Effector memory CD4-positive, alpha-beta T cell (primary cell): ENCODE measurements around the gene SEMA4D.
A peak's percentile ranks its signal among the peaks of the same experiment; 100 is the strongest.

Source experiments
- DNase-seq, 3 donors: peaks; one replicate each; pipeline ENCODE4 v3.0.0-alpha.2; 2020
- H3K27ac ChIP-seq: 2 replicates; pipeline ENCODE4 v1.7.0; 2013; ENCODE audit warnings: mild to moderate bottlenecking, low read length, moderate library complexity; ENCODE audit not compliant: insufficient read depth, poor library complexity, severe bottlenecking
- H3K27me3 ChIP-seq: replicated peaks from 2 replicates; pipeline ENCODE4 v1.7.0; 2013; ENCODE audit warnings: mild to moderate bottlenecking, low read length; ENCODE audit not compliant: insufficient read depth, control insufficient read depth, poor library complexity, severe bottlenecking
- H3K36me3 ChIP-seq: 2 replicates; pipeline ENCODE4 v1.7.0; 2013; ENCODE audit warnings: mild to moderate bottlenecking, low read length, moderate library complexity; ENCODE audit not compliant: control insufficient read depth, insufficient read depth
- H3K4me1 ChIP-seq: 2 replicates; pipeline ENCODE4 v1.7.0; 2013; ENCODE audit warnings: low read length, mild to moderate bottlenecking; ENCODE audit not compliant: control insufficient read depth, insufficient read depth, poor library complexity, severe bottlenecking
- H3K4me3 ChIP-seq: 2 replicates; pipeline ENCODE4 v1.7.0; 2013; ENCODE audit warnings: low read length, low read depth, mild to moderate bottlenecking; ENCODE audit not compliant: insufficient read depth, poor library complexity, severe bottlenecking
- H3K9me3 ChIP-seq: 2 replicates; pipeline ENCODE4 v1.7.0; 2013; ENCODE audit warnings: mild to moderate bottlenecking, low read length, moderate library complexity; ENCODE audit not compliant: control insufficient read depth

The SEMA4D gene

DNA sequence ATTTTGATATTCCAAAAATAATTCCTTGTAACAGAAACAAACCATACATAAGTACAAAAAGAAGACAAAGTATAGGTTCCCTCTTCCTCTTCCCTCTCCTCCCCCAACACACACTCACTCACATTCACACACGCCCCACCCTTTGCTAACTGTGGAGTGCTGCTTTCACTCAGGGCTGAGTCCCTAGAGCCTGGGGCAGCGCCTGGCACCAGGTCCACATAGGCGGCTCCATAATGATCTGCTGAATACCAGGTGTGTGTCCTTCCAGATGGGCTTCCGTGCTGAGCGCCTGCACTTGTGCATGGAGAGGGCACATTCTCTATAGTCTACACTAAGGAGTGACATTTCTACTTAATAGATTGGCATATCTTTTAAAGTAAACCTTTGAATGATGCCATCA, 3.7 kb downstream of the SEMA4D start:
- Histone ChIP-seq H3K27ac (peak overlapping the region; percentile 40), H3K36me3 (no peaks in the 10 kb centered on the region), H3K9me3 (no peaks in the 10 kb centered on the region), H3K4me1 (peaks cover 70% of the 10 kb centered on the region), H3K27me3 (no peaks in the 10 kb centered on the region), H3K4me3 (peak overlapping the region; percentile 58)
- DNase-seq = no peak

DNA sequence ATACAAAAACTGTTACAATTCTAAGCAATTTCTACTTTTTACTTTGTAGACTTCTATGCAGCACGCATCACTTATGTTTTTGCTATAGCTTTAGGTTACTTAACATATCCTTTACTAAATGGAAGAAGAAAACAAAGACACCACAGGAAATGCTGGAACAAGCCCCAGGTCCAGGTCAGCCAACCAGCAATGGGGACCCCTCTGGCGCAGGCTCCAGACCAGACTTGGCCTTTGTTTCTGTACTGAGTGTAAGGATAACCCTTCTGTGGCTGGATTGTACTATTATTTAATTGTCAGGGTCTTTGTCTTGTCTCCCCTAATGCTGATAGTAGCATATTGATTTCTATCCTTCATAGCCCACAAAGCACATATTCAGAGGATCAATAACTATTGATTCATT, 4.2 kb downstream of the SEMA4D start:
- Histone ChIP-seq H3K4me1 (peaks cover 65% of the 10 kb centered on the region), H3K4me3 (no peak overlapping the region), H3K27ac (peak overlapping the region; percentile 40)

DNA sequence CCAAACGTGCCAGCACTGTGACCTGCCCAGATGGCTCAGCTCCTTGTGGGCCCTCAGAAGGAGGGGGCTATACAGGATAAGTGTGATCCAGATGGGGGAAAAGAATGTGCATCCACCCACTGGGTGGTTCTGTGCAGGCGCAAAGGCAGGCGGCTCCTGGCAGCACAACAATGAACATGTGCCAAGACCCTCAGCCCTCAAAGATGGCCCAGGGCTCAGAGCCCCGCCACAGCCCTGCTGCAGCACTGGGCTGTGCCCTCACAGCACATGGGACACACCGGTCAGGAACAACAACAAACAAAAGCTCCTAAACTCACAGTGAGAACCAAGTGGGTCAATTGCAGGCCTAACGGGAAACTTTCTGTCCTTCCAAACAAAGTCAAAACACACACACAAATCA, 4.7 kb downstream of the SEMA4D start:
- Histone ChIP-seq H3K9me3 (no peaks in the 10 kb centered on the region), H3K27ac (peak overlapping the region; percentile 38), H3K36me3 (no peaks in the 10 kb centered on the region), H3K27me3 (no peaks in the 10 kb centered on the region), H3K4me3 (no peak overlapping the region), H3K4me1 (peaks cover 60% of the 10 kb centered on the region)
- no peak for DNase-seq

More for the DNA sequence above, 4.2 kb downstream of the SEMA4D start:
- no peaks in the 10 kb centered on the region for H3K36me3 ChIP-seq
- H3K9me3 ChIP-seq = no peaks in the 10 kb centered on the region
- H3K27me3 ChIP-seq = no peaks in the 10 kb centered on the region
- no peak for DNase-seq

DNA sequence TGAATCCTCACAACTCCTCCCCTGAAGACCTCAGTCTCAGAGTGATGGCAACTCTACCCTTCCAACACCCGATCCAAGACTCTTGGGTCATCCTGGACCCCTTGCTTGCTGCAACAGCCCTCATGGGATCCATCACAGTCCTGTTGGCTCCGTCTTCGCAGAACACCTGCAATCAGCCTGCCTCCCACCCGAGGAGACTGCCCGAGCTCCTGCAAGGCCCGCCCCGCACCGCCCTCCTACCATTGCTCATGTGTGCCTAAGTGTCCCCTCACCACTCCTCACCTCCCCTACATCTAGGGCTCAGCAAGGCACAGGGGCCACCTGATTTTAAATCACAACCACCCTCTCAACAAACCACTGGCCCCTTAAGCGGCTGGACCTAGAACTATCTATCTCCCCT, 5.3 kb downstream of the SEMA4D start:
- DNase-seq = no peak
- no peaks in the 10 kb centered on the region for H3K36me3 ChIP-seq
- H3K4me1 ChIP-seq = peaks cover 58% of the 10 kb centered on the region
- H3K27me3 ChIP-seq = no peaks in the 10 kb centered on the region
- peak overlapping the region; percentile 38 for H3K27ac ChIP-seq
- H3K9me3 ChIP-seq = no peaks in the 10 kb centered on the region
- no peak overlapping the region for H3K4me3 ChIP-seq

DNA sequence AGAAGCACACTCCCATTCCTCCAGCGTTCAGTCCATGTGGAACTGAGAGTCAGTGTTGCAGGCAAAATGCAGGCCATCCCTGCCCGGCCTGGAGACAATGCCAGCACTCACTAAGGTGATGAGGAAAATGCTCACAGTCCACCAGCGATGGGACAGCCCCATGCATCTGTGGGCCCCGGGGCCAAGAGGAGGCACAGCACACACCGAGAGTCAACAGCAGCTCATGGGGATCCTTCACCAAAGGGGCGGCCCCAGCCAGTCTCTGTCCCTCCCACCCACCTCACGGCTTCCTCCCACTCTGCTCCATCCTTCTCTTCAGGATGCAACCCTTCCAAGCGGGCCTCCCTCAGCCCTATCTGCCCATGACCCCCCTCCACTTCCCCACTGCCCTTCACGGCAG, 6.2 kb downstream of the SEMA4D start:
- Histone ChIP-seq H3K27me3 (no peaks in the 10 kb centered on the region), H3K4me1 (peaks cover 59% of the 10 kb centered on the region), H3K36me3 (no peaks in the 10 kb centered on the region), H3K9me3 (no peaks in the 10 kb centered on the region), H3K27ac (peak overlapping the region; percentile 59), H3K4me3 (peak overlapping the region; percentile 32)
- no peak for DNase-seq

DNA sequence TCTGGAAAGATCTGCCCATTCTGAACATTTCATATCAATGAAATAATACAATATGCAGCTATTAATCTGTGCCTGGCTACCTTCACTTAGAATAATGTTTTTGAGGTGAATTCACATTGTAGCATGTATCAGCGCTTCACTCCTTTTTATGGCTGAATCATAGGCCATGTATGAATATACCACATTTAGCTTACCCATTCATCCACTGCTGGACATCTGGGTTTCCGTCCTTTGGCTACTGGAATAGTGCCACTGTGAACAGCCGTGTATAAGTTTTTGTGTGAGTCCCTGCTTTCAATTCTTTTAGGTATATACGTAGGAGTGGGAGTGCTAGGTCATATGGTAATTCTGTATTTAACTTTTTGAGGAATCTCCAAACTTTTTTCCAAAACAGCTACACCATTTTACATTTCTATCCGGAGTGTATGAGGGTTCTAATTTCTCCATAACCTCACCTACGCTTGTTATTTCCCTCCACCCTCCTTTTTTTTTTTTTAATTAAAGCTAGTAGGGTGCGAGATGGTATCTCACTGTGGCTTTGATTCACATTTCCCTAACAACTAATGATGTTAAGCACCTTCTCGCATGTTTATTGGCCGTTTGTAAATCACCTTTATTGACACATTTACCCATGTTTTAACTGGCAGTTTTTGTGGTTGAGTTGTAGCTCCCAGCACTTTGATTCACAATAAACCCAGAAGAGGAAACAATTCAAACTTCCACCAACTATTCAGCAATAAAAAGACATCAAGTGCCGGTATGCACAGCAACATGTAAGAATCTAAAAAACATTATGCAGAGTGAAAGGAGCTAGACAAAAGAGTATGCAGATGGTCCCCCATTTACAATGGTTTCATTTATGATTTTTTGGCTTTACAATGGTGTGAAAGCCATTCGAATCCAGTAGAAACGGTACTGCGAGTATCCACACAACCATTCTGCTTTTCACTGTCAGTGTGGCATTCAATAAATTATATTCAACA, 8.1 kb downstream of the SEMA4D start:
- Histone ChIP-seq H3K27ac (peak overlapping the region; percentile 59), H3K9me3 (no peaks in the 10 kb centered on the region)
- DNase-seq = no peak

DNA sequence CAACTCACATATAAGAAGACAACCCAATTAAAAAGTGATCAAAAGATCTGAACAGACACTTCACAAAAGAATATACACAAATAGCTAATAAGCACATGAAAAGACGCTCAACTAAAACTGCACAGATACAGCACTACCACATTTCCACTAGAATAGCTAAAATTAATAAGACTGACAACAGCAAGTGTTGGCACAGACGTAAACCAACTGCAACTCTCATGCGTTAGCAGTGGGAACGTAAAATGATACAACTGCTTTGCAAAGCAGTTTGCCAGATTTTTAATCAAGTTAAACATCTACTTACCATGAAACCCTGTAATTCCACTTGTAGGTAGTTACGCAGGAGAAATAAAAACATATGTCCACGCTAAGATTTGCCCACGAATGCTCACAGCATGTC, 9.0 kb downstream of the SEMA4D start:
- Histone ChIP-seq H3K36me3 (no peaks in the 10 kb centered on the region), H3K9me3 (no peaks in the 10 kb centered on the region), H3K27ac (peak overlapping the region; percentile 59), H3K27me3 (no peaks in the 10 kb centered on the region), H3K4me1 (peaks cover 68% of the 10 kb centered on the region), H3K4me3 (no peak overlapping the region)
- DNase-seq = no peak

More for the DNA sequence above, 8.1 kb downstream of the SEMA4D start:
- H3K36me3 ChIP-seq = no peaks in the 10 kb centered on the region
- H3K4me1 ChIP-seq = peaks cover 68% of the 10 kb centered on the region
- H3K27me3 ChIP-seq = no peaks in the 10 kb centered on the region
- H3K4me3 ChIP-seq = peak overlapping the region; percentile 14

DNA sequence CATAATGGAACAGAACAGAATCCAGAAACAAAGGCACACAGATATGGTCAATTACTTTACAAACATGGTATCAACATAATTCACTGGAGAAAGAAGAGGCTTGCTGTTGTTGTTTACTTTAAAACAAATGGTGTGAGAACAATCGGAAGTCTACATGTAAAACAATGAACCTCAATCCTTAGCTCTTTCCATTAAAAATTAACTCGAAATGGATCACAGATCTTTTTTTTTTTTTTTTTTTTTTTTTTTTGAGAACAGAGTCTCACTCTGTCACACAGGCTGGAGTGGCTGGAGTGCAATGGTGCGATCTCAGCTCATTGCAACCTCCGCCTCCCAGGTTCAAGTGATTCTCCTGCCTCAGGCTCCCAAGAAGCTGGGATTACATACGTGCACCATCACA, 9.8 kb downstream of the SEMA4D start:
- H3K4me3 ChIP-seq = no peak overlapping the region
- DNase-seq = no peak
- no peaks in the 10 kb centered on the region for H3K27me3 ChIP-seq
- no peaks in the 10 kb centered on the region for H3K9me3 ChIP-seq
- peaks cover 68% of the 10 kb centered on the region for H3K4me1 ChIP-seq
- H3K36me3 ChIP-seq = no peaks in the 10 kb centered on the region
- H3K27ac ChIP-seq = peak overlapping the region; percentile 21

DNA sequence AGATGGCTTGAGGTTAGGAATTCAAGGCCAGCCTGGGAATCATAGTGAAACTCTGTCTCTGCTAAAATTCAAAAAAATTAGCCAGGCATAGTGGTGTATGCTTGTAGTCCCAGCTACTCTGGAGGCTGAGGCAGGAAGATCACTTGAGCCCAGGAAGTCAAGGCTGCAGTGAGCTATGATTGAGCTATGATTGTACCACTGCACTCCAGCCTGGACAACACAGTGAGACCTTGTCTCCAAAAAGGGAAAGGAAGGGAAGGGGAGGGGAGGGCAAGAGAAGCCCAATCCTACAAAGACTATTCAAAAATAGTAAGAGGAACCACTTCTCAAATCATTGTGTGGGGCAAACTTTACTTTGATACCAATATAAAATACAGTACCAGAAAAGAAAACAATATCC, 11.2 kb downstream of the SEMA4D start:
- DNase-seq = no peak
- Histone ChIP-seq H3K27ac (peak overlapping the region; percentile 16), H3K9me3 (no peaks in the 10 kb centered on the region), H3K36me3 (no peaks in the 10 kb centered on the region), H3K4me3 (no peak overlapping the region), H3K27me3 (no peaks in the 10 kb centered on the region), H3K4me1 (peaks cover 68% of the 10 kb centered on the region)
